Adrenal gland (tissue), 12 donors: ENCODE measurements around the gene LYSMD4. TPM values are rescaled to one million over a fixed set of nuclear protein-coding genes. Genes with fewer than 3 reads are reported as not detected.
"Not testable (repeated sequence)": the region's sequence is repeated elsewhere in the genome, so short reads cannot be mapped to it uniquely, and the experiment has no call there.

ENCODE experiments used
- DNase-seq, 7 donors: peaks; one replicate each; pipeline ENCODE4 v3.0.0-alpha.2; 2019 to 2020
- H3K27ac ChIP-seq, 5 donors: fragments of 200-600 bp; sonication (generic) in 4 of 5; 1 replicate in 3 of 5; 2 replicates in 2 of 5; pipeline versions ENCODE4 v1.5.1 to v1.8.0; 2016 to 2020; ENCODE audit warnings: mild to moderate bottlenecking in 1 of 5
- H3K27me3 ChIP-seq: fragments of 200-600 bp; 2 replicates; pipeline ENCODE4 v1.8.0; 2021
- H3K36me3 ChIP-seq, 2 donors: fragments of 200-600 bp; replicated peaks in 1 of 2; 1 replicate in 1 of 2; 2 replicates in 1 of 2; pipeline versions ENCODE4 v1.5.1 to v1.8.0; 2018 to 2022
- H3K4me1 ChIP-seq, 2 donors: fragments of 200-600 bp; replicated peaks in 1 of 2; 1 replicate in 1 of 2; 2 replicates in 1 of 2; pipeline versions ENCODE4 v1.5.1 to v1.8.0; 2018 to 2021
- H3K4me3 ChIP-seq, 4 donors: fragments of 200-600 bp; sonication (generic) in 3 of 4; one replicate each; pipeline ENCODE4 v1.5.1; 2016 to 2018
- H3K9me3 ChIP-seq, 3 donors: fragments of 200-600 bp; sonication (generic) in 1 of 3; replicated peaks in 1 of 3; 1 replicate in 2 of 3; 2 replicates in 1 of 3; pipeline versions ENCODE4 v1.5.1 to v1.8.0; 2016 to 2021
- POLR2A ChIP-seq, 2 donors: fragments of 450-650 bp; IDR thresholded peaks; one replicate each; pipeline ENCODE4 v1.6.1; 2017; ENCODE audit warnings: antibody characterized with exemption in 2 of 2, mild to moderate bottlenecking in 2 of 2, moderate library complexity in 1 of 2
- WGBS, 4 donors: extraction: QIAGEN DNeasy Blood & Tissue Kit in 2 of 4; methylation state at CpG; one replicate each; pipeline versions ENCODE4 v1.1.5 to v1.1.7; 2013 to 2017; 5-methylcytosine and 5-hydroxymethylcytosine counted together
- intact Hi-C, 2 donors: fragments of 100-400 bp; cut with DNase I; formaldehyde crosslinking; loops; one replicate each; pipeline versions ENCODE4 v1.14.1 to v1.15.0; 2022 to 2023
- polyA plus RNA-seq, 3 donors: library from polyadenylated mRNA; stranded (reverse); fragments of 200-250 nt in 2 of 3; fragments of 350-450 nt in 1 of 3; fragmentation: Illumina TruSeq in 1 of 3; extraction: RNeasy Lipid Tissue Mini Kit (QIAGEN cat#74804) in 1 of 3; gene quantifications; one replicate each; pipeline ENCODE4 v1.2.3, GENCODE V29; 2013 to 2014
- total RNA-seq, 9 donors: library from RNA; depleted of rRNA in 4 of 9; stranded (reverse); fragments of >200 nt in 4 of 9; fragments of 120-200 nt in 1 of 9; fragmentation: NEBNext Ultra II Directional in 1 of 9; extraction: Animal tissue kit (Norgen Biotek cat#: 25700) in 1 of 9; gene quantifications; one replicate each; pipeline versions ENCODE4 v1.1.0 to v1.2.4, GENCODE V29; 2013 to 2023
- TF ChIP-seq, protein P1 (sequence below), 6 experiments: fragments of 450-650 bp in 4 of 6; fragments of 200-600 bp in 2 of 6; sonication (generic) in 1 of 6; IDR thresholded peaks; 1 replicate in 5 of 6; 2 replicates in 1 of 6; pipeline versions ENCODE4 v1.5.1 to v1.8.0; 2016 to 2021; ENCODE audit warnings: antibody characterized with exemption in 6 of 6, mild to moderate bottlenecking in 2 of 6, moderate library complexity in 1 of 6
- donor health status: healthy with polysubstance abuse.
- donor health status: Bipolar disorder and iron deficiency.
- donor health status: DM: yes; HTN: yes; CAD: no.
- donor health status: DM: no; HTN: no; CAD: no.
- donor health status: DM: no; HTN: no; CAD: no.
- donor health status: DM: yes; HTN: yes; CAD: no.

LYSMD4 gene
- total and polyA plus RNA-seq, 12 donors, result 1.7 to 8.4 (median 6.5) TPM

DNA sequence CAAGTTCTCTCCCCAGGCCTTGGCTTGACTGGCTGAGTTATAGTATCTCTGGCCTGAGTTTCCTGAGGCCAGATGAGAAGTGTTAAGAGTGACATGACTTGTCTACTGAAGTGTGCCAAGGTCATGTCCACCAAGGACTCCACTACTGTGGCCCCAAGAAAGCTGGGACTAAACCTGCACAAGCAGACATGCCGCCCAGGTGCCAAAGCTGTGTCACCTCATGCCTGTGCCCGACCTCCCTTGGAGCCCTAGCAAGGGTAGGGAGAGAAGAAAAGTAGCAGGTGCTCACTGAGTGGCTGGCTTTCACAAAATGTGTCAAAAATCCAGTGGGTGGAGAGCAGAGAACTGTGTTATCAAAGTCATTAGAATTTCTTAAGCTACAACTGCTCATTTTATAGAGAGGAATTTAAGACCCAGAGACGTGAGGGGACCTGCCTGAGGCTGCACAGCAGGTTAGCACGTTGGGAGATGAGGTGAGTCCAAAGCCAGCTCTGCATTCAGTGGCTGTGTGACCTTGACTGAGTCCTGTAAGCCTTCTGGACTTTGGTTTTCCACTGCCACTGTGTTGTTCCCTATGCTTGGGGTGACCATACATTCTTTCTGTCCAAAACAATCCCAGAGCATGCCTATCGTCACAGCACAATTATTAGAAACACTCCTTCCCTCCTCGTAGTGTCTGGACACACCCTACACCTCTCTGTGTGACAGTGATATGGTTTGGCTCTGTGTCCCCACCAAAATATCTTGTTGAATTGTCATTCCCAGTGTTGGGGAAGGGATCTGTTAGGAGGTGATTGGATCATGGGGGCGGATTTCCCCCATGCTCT lies 5.0 kb upstream of the LYSMD4 start:
- Histone ChIP-seq H3K27ac (no peak overlapping the region), H3K36me3 (no peaks in the 10 kb centered on the region), H3K9me3 (no peaks in the 10 kb centered on the region), H3K4me3 (no peak overlapping the region), H3K27me3 (no peaks in the 10 kb centered on the region), H3K4me1 (no peaks in the 10 kb centered on the region)
- DNase-seq, result peak in 1 of 7 donors; percentile 30
- 86 to 92% (median 86%) methylated on average over 7 of the region's 7 CpGs for WGBS, 4 donors
- TF ChIP-seq POLR2A (IDR thresholded peaks at IDR 0.05), result no peak
- TF ChIP-seq, protein P1, sequence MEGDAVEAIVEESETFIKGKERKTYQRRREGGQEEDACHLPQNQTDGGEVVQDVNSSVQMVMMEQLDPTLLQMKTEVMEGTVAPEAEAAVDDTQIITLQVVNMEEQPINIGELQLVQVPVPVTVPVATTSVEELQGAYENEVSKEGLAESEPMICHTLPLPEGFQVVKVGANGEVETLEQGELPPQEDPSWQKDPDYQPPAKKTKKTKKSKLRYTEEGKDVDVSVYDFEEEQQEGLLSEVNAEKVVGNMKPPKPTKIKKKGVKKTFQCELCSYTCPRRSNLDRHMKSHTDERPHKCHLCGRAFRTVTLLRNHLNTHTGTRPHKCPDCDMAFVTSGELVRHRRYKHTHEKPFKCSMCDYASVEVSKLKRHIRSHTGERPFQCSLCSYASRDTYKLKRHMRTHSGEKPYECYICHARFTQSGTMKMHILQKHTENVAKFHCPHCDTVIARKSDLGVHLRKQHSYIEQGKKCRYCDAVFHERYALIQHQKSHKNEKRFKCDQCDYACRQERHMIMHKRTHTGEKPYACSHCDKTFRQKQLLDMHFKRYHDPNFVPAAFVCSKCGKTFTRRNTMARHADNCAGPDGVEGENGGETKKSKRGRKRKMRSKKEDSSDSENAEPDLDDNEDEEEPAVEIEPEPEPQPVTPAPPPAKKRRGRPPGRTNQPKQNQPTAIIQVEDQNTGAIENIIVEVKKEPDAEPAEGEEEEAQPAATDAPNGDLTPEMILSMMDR (IDR thresholded peaks at IDR 0.05), result no peak
- intact Hi-C loops, result no loop called here

DNA sequence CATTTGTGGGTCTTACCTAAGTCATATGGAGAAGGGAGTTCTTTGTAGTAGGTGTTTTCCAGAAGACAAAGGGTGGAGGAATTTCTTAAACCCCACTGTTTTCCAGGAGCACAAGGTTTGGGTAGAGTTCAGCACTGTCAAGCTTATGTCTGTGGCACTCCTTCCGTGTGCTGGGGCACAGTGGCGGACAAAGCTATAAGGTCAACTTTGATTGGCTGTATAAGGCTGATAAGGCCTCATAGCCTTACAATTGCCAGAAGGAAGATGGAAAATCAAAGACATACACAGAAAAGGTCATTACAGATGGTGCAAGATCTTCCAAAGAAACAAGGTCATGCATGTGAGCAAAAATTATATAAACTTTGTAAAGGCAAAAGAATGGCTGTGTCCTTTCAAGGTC lies 3.5 kb upstream of the LYSMD4 start:
- Histone ChIP-seq H3K9me3 (no peaks in the 10 kb centered on the region), H3K4me1 (peaks cover 0 to 9% of the 10 kb centered on the region in 2 donors), H3K27ac (peak overlapping the region in 1 of 5 donors; percentile 30), H3K36me3 (no peaks in the 10 kb centered on the region), H3K4me3 (no peak overlapping the region), H3K27me3 (no peaks in the 10 kb centered on the region)
- intact Hi-C loops, result no loop called here
- 35 to 55% (median 44%) methylated on average over 2 of the region's 2 CpGs for WGBS, 4 donors
- TF ChIP-seq, protein P1 (IDR thresholded peaks at IDR 0.05), result no peak
- TF ChIP-seq POLR2A (IDR thresholded peaks at IDR 0.05), result no peak
- no peak for DNase-seq

DNA sequence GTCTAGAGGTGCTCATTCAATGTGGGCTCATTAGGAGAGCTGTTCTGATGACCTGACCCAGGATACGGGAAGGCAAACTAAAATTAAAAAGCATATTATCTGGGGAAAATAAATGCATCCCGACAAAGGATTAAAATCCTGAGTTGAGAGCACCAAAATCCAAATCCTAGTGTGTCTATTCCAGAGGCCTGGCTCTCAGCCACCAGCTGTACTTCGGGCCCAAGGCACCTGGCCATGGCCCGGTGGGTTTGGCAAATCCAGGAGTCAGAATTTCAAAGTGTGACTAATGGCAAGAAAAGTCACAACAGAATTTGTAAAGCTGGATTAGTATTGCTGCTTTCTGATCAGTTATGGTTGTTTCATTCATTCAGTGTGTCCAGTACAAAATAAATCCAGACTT lies 2.6 kb upstream of the LYSMD4 start:
- Histone ChIP-seq H3K4me1 (peaks cover 0 to 10% of the 10 kb centered on the region in 2 donors), H3K27me3 (no peaks in the 10 kb centered on the region), H3K4me3 (no peak overlapping the region), H3K36me3 (no peaks in the 10 kb centered on the region), H3K9me3 (no peaks in the 10 kb centered on the region), H3K27ac (no peak overlapping the region)
- intact Hi-C loops, result no loop called here
- peak in 1 of 7 donors; percentile 35 for DNase-seq
- TF ChIP-seq, protein P1 (IDR thresholded peaks at IDR 0.05), result no peak
- TF ChIP-seq POLR2A (IDR thresholded peaks at IDR 0.05), result no peak
- 86 to 96% (median 89%) methylated on average over 2 to 4 of the region's 4 CpGs for WGBS, 4 donors

DNA sequence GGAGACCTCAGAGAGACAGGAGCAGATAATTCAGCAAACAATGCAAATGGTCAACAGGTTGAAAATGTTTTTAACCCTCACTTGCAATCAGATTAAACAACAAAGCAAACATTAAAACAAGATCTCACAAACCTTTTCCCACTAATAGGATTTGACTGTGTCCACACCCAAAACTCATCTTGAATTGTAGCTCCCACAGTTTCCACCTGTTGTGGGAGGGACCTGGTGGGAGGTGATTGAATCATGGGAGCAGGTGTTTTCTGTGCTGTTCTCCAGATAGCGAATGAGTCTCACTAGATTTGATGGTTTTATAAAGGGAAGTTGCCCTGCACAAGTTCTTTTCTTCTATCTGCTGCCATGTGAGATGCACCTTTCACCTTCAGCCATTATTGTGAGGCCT lies 1.3 kb upstream of the LYSMD4 start:
- Histone ChIP-seq H3K4me3 (no peak overlapping the region), H3K36me3 (no peaks in the 10 kb centered on the region), H3K27ac (no peak overlapping the region), H3K27me3 (no peaks in the 10 kb centered on the region), H3K9me3 (no peaks in the 10 kb centered on the region), H3K4me1 (peaks cover 0 to 10% of the 10 kb centered on the region in 2 donors)
- DNase-seq, result no peak
- TF ChIP-seq, protein P1 (IDR thresholded peaks at IDR 0.05), result no peak
- no peak for TF ChIP-seq POLR2A (IDR thresholded peaks at IDR 0.05)
- intact Hi-C loops, result no loop called here
- 90 to 100% (median 97%) methylated on average over 1 of the region's 1 CpG for WGBS, 4 donors

DNA sequence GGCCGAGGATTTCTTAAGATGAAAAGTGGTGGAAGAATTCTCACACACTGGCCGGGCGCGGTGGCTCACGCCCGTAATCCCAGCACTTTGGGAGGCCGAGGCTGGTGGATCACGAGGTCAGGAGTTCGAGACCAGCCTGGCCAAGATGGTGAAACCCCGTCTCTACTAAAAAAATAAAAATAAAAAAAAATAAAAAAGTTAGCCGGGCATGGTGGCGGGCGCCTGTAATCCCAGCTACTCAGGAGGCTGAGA lies 729 bp upstream of the LYSMD4 start:
- H3K4me1 ChIP-seq, intact Hi-C loops, H3K27me3 ChIP-seq, DNase-seq, H3K36me3 ChIP-seq, H3K9me3 ChIP-seq: not testable (repeated sequence)
- peak overlapping the region in 1 of 4 donors; percentile 90 for H3K4me3 ChIP-seq
- peak overlapping the region in 2 of 5 donors; percentile 77 to 86 for H3K27ac ChIP-seq
- 93 to 96% (median 95%) methylated on average over 13 of the region's 13 CpGs for WGBS, 4 donors
